RPMI8226 (cell line): ENCODE results near the gene GPR25.
A peak's percentile ranks its signal among the peaks of the same experiment; 100 is the strongest.
"Not testable (repeated sequence)": the region's sequence is repeated elsewhere in the genome, so short reads cannot be mapped to it uniquely, and the experiment has no call there.

Experiments
- DNase-seq: peaks from one replicate; pipeline ENCODE4 v3.0.0-alpha.2; 2015

Gene GPR25

GRCh38 chr1:200895801-200896530 is 23.2 kb downstream of the GPR25 start:
- DNase-seq = no peak

DNA sequence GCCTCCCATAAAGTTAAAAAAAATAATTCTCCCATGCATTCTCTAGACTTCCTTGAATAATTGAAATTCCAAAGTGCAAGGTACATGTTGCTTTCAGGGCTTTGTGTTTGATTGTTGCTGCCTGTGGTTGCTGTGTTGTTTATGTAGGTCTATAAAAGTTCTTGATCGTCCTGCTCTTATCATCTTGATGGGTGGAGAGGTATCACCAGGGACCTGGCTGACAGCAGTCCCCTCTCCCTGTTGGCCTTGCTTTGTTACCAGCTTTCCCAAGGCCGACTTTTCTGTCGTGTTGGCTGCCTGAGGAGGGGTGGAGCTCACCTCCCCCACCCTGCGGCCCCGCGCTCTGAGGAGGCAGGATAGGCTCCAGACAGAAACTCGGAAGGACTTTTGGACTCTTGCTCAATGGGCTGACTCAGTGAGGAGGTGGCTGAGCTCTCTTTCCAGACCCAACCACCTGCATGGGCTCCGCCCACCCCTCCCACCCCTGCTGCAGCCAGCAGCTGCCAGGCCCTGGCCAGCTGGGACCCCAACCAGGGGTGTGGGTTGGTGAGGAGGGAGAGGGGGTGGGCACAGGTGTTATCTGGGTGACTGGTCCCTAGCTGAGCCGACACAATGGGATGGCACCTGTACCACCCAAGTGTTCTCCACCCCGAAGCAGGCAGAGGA is 23.9 kb downstream of the GPR25 start:
- peak; percentile 89 for DNase-seq

DNA sequence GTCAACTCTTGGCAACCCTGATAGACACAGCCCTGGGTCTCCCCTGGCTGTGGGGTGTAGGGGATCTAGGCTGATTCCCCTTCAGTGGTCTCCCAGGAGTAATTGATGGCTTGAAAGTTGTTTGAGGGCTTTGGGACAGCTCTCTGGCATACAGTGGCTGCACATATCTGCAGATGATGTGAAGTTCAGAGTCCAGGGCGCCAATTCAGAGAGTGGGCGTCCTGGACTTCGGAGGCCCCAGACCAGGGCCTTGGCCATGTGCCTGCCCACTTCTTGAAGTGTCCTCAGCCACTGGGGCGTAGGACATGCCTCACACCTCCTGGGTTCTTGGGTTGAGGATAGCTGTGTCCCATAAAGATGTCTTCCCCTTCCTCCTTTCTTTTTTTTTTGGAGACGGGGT is 24.5 kb downstream of the GPR25 start:
- no peak for DNase-seq

GRCh38 chr1:200899015-200899386 is 26.2 kb downstream of the GPR25 start:
- DNase-seq = no peak

GRCh38 chr1:200899451-200899915 is 26.7 kb downstream of the GPR25 start:
- no peak for DNase-seq

DNA sequence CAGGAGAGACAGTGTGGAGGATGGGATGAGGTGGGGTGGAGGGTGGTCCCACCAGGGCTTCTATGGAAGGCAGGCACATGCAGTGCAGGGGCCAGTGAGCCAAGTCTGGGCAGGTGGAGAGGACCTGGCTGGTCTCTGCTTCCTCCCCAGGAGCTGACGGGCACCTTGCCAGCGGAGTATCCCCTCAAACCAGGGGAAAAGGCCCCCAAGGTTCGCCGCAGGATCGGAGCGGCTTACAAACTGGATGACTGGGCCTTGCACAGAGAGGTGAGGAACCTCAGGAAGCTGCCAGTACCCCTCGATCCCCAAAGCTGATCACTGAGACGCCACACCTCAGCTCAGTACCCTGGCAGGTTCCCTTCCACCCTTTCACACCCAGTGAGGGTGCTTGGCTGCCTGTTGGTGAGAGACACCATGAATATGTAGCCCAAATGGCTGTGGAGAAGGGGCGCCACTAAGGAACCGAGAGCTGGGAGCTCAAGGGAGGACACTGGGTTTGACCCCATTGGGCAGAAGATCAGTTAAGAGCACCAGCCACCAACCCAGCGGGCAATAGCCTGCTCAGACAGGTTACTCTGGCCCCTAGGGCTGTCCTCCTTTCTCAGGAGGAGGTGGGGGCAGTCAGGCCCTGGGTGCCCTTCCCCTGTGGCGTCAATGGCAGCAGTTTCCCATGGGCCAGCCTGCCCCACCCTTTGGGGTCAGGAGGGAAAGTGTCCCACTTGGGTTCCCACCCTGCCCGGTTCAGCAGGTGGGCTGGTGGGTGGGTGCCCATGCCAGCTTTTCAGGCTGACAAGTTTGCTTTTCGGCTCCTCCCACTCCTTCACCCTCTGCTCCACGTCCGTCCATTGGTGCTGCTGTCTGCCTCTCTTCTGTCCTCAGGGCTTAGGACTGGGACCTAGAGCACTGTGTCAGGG is 27.4 kb downstream of the GPR25 start:
- DNase-seq = no peak

- DNase-seq = no peak
These were observed 28.1 kb downstream of the GPR25 start for GRCh38 chr1:200900877-200901276.

DNA sequence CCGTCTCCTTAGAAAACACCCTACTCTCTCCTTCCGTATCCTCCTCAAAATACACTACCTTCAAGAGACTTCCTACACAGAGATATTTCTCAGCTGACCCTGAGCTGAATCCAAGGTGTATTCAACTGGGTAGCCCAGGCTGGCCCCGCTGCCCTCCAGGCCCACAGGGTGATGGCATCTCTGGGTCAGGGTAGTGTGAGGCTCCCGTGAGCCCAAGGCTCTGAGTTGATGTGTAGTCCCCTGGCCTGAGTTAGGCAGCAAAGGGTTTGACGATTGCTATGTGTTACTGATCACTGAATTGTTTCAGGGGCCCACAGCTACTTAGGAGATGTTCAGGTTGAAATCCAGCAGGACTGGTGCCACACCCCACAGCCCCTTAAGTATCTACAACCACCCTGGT is 28.6 kb downstream of the GPR25 start:
- DNase-seq = no peak

GRCh38 chr1:200901796-200902444 is 29.1 kb downstream of the GPR25 start:
- no peak for DNase-seq

DNA sequence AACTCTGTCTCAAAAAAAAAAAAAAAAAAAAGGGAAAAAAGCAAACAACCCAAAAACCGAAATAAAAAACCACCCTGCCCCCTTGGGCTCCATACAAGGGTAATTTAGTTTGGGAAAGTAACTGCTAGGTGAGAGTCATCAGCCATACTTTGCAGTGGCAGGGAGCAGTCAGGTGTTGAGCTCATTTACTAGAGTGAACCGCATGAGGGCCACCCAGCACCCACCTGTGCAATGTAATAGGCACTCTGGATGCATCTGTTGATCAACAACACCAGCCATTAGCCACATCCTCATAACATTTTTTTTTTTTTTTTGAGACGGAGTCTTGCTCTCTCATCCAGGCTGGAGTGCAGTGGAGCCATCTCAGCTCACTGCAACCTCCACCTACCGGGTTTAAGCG is 31.0 kb downstream of the GPR25 start:
- no peak for DNase-seq

- DNase-seq = no peak
These were observed 32.0 kb downstream of the GPR25 start for GRCh38 chr1:200904772-200905171.

GRCh38 chr1:200905411-200906052 is 32.8 kb downstream of the GPR25 start:
- DNase-seq = no peak

- no peak for DNase-seq
These were observed 33.7 kb downstream of the GPR25 start for GRCh38 chr1:200906491-200906890.

- DNase-seq = no peak
These were observed 34.9 kb downstream of the GPR25 start for GRCh38 chr1:200907611-200908097.

- no peak for DNase-seq
These were observed 35.5 kb downstream of the GPR25 start for GRCh38 chr1:200908191-200908868.

GRCh38 chr1:200909071-200909470 is 36.3 kb downstream of the GPR25 start:
- DNase-seq = no peak

DNA sequence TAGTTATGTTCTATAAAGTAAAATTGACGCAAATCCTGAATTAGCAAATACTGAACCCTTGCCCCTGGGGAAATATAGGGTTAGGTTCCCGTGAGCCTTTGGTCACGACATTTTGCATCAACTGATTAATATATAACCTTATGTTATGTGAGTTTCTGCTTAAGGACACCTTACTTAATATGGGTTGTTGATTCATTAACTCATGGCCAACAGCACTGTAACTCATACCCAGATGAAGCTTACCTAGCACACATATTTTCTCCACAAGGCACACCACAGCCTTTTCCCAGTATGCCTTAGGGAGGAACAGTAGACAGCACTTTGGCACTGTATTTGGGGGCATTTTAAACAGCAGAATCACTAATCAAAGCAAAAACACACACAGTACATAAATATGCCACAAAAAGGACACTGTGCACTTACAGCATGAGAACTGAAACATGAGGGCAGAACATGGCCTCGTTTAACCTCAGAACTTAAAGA is 37.0 kb downstream of the GPR25 start:
- no peak for DNase-seq

GRCh38 chr1:200911361-200911760 is 38.6 kb downstream of the GPR25 start:
- no peak for DNase-seq

DNA sequence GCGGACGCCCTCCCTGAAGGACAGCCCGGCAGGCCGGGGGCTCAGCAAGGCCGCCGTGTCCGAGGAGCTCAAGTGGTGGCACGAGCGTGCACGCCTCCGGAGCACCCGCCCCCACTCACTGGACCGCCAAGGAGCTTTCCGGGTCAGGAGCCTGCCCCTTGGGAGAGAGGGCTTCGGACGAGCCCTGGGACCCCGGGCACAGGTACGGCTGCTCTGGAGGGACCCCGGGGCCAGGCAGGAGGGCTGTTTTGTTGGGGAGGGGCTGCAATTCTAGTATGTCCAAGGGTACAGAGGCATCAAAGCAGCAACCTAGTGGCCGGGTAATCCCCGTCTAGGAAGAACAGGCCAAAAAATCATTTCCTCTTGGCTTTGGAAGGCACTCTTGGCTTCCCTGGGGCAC is 39.2 kb downstream of the GPR25 start:
- DNase-seq = not testable (repeated sequence)

- DNase-seq = no peak
These were observed 40.1 kb downstream of the GPR25 start for GRCh38 chr1:200912737-200913407.

GRCh38 chr1:200916152-200916551 is 43.4 kb downstream of the GPR25 start:
- no peak for DNase-seq
